T-helper 9 cell (primary cell): Measurements from ENCODE around the gene CCL3.
"Not testable (repeated sequence)": the region's sequence is repeated elsewhere in the genome, so short reads cannot be mapped to it uniquely, and the experiment has no call there.

Experiments
- DNase-seq: peaks from one replicate; pipeline ENCODE4 v3.0.0-alpha.2; 2020
- total RNA-seq, 2 donors: gene quantifications; one replicate each; lab custom pipeline; 2026; lab: John Stamatoyannopoulos, UW

Gene CCL3
- total RNA-seq: 0.14 to 0.97 reads per million in 2 donors

- DNase-seq: no peak
Measured at GRCh38 chr17:36089888-36090836, at the start of gene CCL3. CCL3 (minus strand) TSS chr17:36090143; CDS start chr17:36090058, 85 bp downstream.

DNA sequence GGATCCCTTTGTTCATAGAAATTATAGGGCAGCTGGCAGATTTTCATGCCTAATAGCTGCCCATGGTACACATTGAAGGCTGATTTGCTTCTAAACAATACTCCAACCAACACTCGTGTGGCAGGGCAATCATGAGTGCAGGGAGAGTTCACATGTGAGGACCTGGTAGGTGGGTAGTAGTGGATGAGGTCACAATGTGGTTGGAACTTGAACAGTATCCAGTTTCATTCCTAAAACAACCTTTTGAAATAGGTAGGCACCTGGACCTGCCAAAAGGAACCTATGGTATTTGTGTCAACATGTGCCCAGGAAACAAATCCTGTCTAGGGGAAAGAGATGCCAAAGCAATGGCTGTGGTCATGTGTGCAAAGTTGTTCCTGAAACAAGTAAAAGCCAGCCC is 46.5 kb upstream of the CCL3 start:
- DNase-seq: no peak

DNA sequence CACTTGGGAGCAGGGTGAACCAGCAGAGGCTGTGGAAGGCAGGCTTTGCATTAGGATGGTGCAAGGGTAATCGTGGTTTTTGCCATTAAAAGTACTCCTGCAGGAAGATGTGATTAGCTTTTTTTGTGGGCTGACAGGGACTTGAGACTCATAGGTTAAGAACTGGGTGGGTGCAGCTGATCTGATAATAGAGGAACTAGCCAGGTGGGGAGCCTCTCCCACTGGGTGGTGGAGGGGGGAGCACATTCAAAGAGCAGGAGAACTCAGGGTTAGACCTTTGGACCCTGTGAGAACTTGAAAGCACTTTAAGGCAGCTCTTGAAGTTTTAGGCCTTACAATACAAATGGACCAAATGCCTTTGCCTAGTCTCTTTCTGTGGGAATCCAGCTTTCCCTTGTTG is 46.1 kb upstream of the CCL3 start:
- no peak for DNase-seq

DNA sequence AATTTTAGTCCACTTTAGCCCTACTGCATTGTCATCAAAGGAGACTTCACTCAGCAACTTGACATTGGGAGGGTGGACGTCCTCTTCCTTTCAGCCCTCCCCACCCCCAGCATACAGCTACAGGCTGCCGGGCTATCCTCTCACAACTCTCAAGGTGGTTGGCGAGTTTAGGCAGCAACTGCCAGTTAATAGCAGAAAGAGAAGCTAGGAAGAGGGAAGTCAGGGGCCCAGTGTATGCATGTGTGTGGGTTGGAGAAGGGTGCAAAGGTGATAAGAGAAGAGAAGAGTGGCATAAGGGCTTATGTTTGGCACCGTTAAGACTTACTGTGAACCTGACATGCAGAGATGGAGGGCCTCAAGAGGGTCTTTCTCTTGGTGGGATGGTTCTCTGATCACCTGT is 45.5 kb upstream of the CCL3 start:
- DNase-seq: no peak

DNA sequence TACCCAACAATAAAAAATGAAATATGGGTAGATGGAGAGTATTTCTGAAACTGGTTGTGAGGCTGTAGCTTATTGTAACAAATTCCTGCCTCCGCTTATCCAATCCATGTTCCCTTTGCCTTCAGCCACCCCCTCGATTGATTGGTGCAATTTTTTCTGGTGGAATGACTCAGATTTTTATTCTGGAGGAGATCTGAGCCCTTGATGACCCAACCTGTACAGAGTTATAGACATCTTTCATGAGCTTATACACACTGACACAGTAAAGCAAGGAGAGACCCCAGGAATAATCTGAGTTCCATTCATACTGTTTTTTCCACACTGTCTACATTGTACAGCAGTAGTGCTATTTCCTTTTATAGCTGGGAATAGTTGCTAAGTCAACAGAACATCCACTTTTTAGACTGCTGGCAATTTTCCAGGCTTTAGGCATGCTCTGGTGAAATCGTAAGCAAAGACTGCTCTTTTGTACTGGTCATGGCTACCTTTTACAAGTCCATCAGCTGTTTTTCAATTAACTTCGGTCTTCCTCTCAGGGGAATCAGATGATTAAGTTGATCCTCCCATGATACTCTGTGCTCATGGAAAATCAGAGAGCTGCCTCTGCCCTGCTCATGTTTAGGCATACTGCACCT is 43.8 kb upstream of the CCL3 start:
- no peak for DNase-seq

- DNase-seq: no peak
Measured at GRCh38 chr17:36132421-36132831, 42.5 kb upstream of the CCL3 start.

DNA sequence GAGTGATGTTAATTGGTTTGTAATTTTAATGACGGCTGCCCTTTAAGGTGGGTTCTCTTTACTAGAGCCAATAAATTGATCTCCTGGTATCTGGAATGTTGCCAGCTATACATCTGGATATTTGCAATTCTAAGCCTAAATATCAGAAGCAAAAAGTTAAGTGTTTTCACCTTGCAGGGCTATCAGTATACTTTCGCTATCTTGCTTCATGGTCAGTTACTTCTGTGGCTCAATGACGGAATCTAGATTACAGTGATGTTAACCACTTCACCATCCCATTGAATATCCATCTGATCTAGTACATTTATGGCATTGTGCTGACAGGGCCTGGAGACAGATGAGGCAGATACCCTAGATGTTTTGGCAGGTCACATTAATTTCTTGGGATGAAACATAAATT is 42.0 kb upstream of the CCL3 start:
- no peak for DNase-seq

GRCh38 chr17:36131421-36131820 is 41.5 kb upstream of the CCL3 start:
- DNase-seq: no peak

GRCh38 chr17:36130346-36130745 is 40.4 kb upstream of the CCL3 start:
- DNase-seq: no peak

GRCh38 chr17:36129616-36130015 is 39.7 kb upstream of the CCL3 start:
- DNase-seq: no peak

DNA sequence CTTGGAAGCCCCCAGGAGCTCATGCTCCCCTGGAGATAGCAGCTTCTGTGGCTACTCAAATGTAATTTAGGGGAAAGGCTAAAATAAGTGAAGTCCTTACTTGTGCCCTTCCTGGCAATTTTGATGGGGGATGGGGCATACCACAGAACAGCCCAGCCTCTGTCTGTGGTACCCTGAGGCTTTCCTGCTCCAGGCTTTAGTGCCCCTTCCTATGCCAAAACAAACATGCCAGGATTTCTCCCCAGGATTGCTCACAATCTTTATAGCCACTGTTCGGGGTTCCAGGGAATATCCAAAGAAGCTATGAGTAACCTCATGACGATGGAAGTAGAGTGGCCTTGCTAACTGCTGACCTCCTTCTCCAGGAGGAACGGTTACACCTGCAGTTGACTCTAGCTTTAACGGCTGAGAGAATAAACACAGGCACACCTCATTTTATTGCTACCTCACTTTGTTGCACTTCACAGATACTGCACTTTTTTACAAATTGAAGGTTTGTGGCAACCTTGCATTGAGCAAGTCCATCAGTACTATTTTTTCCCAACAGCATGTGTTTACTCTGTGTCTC is 38.6 kb upstream of the CCL3 start:
- no peak for DNase-seq

DNA sequence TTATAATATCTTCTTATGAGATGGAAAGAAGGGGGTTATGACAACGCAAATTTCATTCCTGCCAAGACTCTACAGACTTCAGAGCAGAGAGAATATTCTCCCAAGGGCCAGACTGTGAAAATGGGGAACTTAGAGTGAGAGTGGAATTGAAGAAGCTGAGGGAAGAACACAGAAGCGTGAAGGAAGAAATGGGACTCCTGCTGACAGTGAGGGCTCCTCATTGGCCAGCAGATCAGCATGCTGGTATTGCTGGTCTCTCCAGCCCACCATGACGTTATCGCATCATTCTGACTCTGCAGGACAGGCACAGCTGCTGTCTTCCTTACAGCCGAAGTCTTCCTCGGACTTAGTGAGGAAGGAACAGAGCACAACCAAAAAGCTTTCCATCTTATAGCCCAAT is 38.0 kb upstream of the CCL3 start:
- no peak for DNase-seq

- DNase-seq: no peak
Measured at GRCh38 chr17:36127199-36127893, 37.4 kb upstream of the CCL3 start.

DNA sequence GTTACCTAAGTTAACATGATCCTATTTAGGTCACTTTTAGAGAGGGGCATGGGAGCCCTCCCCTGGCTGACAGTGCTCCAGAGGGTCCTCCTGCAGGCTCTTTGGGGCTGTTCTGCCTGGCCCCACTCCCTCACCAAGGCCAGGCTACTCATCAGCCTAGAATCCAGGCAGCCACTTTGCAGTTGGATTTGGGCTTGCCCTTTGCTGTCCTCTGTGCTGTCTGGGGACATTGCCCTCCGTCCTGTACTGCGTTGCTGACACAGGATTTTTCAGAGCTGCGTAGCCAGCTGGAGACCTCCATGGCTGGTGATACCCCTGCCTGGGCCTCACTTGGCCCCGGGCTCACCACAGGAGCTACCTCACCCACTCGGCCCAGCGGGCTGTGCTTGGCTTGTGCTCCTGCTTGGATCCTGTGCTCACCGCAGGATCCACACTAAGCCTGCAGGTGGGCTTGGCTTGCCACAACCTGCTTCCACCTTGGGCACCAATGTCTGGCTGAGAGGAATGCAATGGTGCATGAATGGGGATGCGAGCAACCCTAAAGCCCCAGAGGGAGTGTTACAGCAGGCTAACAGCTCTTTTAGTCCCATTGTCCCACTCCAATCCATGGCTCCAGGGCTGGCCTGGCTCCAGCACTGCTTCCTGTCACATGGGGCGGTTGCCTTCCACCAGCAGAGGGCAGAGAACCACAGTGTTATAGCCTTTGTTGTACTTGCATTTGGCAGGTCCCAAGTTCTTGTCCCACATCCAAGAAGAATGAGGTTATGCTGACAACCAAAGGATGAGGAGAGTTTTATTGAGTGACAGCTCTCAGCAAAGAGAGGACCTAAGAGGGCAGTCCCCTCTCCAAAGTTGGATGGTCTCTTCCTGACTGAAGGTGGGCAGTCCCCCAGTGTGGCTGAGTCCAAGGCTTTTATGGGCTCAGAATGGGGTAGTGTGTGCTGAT is 35.2 kb upstream of the CCL3 start:
- DNase-seq: no peak

- DNase-seq: no peak
Measured at GRCh38 chr17:36123431-36123830, 33.5 kb upstream of the CCL3 start.

DNA sequence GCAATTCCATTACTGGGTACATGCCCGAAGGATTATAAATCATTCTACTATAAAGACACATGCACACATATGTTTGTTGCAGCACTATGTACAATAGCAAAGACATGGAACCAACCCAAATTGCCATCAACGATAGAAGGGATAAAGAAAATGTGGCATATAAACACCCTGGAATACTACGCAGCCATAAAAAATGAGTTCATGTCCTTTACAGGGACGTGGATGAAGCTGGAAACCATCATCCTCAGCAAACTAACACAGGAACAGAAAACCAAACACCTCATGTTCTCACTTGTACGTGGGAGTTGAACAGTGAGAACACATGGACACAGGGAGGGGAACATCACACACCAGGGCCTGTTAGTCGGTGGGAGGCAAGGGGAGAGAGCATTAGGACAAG is 31.2 kb upstream of the CCL3 start:
- not testable (repeated sequence) for DNase-seq

- DNase-seq: no peak
Measured at GRCh38 chr17:36120221-36120620, 30.3 kb upstream of the CCL3 start.

- no peak for DNase-seq
Measured at GRCh38 chr17:36118477-36119353, 28.8 kb upstream of the CCL3 start.

DNA sequence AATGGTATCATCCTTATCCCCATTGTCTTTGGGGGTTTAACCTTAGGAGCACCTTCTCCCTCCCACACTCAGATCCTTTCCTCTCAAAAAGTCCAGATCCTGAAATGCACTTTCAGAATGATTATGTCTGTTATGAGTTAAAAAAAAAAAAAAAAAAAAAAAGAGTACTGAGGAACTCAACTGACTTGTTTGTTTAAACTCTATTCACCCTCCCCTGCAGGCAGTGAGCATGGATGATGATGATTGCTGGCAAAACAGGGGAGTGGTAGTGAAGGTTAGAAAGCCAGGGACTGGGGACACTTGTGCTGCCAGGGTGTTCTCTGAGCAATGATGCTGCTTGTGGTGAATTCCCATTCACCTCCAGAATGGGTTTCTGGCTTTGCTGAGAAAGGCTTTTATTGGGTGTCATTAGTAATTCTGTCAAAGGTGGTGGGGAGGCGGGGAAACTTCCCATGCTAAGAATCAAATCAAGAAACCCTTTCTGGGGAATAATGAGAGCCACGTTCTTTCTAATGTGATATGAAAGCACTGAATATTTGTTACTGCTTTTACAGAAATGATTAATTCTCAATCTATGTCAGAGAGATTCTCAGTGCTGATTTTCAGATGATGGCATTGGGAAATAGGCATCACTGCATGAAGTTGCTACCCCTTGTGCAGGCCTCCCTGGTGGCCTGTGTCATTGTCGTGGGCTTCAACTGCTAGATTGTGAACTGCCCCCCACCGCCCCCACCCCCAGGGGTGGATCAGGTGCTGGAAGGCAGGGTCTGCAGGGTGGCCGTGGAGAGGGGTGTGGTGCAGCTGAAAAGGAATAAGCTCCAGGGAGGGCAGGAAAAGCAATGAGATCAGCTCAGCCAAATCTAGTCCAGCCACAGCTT is 27.8 kb upstream of the CCL3 start:
- DNase-seq: no peak

DNA sequence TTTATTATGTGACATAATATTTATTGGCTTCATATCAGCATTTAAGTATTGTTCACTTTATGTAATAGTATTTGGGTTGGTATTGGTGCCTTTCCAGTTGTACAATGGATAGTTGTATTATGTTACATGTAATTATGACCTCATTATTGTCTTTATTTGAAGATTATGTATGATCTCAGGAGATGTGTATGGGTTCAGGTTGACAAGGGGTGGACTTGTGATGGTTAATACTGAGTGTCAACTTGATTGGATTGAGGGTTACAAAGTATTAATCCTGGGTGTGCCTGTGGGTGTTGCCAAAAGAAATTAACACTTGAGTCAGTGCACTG is 25.7 kb upstream of the CCL3 start:
- not testable (repeated sequence) for DNase-seq
